Muscle of leg (tissue), 11 donors: ENCODE data around the gene MTHFS. TPM values are rescaled to one million over a fixed set of nuclear protein-coding genes. Genes with fewer than 3 reads are reported as not detected.
A peak's percentile ranks its signal among the peaks of the same experiment; 100 is the strongest.

Experiments
- DNase-seq: peaks from one replicate; pipeline ENCODE4 v3.0.0; 2013
- H3K27ac ChIP-seq: one replicate; pipeline ENCODE4 v1.5.1; 2013; ENCODE audit warnings: mild to moderate bottlenecking, low read length, control low read depth
- H3K27me3 ChIP-seq: one replicate; pipeline ENCODE4 v1.6.1; 2013; ENCODE audit warnings: low read length; ENCODE audit not compliant: control insufficient read depth, insufficient read depth
- H3K36me3 ChIP-seq: one replicate; pipeline ENCODE4 v1.6.1; 2013; ENCODE audit warnings: low read length; ENCODE audit not compliant: control insufficient read depth, insufficient read depth
- H3K4me1 ChIP-seq: one replicate; pipeline ENCODE4 v1.6.1; 2013; ENCODE audit warnings: low read length; ENCODE audit not compliant: control insufficient read depth, insufficient read depth
- H3K4me3 ChIP-seq: one replicate; pipeline ENCODE4 v1.5.1; 2013; ENCODE audit warnings: low read length, control low read depth
- H3K9me3 ChIP-seq: replicated peaks from 2 replicates; pipeline ENCODE4 v1.6.1; 2013; ENCODE audit warnings: low read depth, low read length; ENCODE audit not compliant: control insufficient read depth
- WGBS: methylation state at CpG from one replicate; pipeline ENCODE4 v1.1.5; 2013; ENCODE audit warnings: missing lambda C conversion rate; ENCODE audit not compliant: insufficient coverage; 5-methylcytosine and 5-hydroxymethylcytosine counted together
- polyA plus RNA-seq, 8 donors: library from polyadenylated mRNA; unstranded; fragments of 120-200 nt; gene quantifications; one replicate each; pipeline versions ENCODE4 v1.2.1 to v1.2.3, GENCODE V29; 2013; ENCODE audit warnings: inconsistent platforms in 1 of 8, low replicate concordance in 1 of 8; ENCODE audit not compliant: insufficient read length in 8 of 8, insufficient read depth in 1 of 8
- total RNA-seq: library from RNA; stranded (reverse); fragments of 120-200 nt; gene quantifications from one replicate; pipeline ENCODE4 v1.2.4, GENCODE V29; 2013

Gene MTHFS
- total and polyA plus RNA-seq, 9 donors = 12.4 to 22.0 (median 19.1) TPM

DNA sequence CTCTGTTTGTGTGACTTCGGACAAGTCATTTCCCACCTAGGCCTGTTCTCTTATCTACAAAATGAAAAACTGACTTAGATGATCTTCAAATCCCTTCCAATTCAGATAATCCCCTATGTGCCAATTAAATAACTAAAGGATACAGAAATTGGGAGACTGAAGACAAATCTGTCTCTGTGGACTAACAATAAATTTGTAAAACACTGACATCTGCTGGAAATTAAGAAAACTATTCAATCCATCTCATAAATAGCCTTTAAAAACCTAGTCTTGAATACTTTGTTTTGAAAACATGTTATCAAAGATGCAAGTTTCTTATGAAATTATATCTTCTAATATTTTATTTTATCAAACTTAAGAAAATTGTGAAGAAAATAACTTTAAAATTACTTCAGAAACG lies 38.3 kb downstream of the MTHFS start:
- Histone ChIP-seq H3K36me3 (no peaks in the 10 kb centered on the region), H3K27ac (no peak overlapping the region), H3K27me3 (no peaks in the 10 kb centered on the region), H3K4me1 (no peaks in the 10 kb centered on the region), H3K4me3 (no peak overlapping the region), H3K9me3 (no peaks in the 10 kb centered on the region)
- no peak for DNase-seq
- no CpG with 5 or more reads among the region's 2 CpGs for WGBS

DNA sequence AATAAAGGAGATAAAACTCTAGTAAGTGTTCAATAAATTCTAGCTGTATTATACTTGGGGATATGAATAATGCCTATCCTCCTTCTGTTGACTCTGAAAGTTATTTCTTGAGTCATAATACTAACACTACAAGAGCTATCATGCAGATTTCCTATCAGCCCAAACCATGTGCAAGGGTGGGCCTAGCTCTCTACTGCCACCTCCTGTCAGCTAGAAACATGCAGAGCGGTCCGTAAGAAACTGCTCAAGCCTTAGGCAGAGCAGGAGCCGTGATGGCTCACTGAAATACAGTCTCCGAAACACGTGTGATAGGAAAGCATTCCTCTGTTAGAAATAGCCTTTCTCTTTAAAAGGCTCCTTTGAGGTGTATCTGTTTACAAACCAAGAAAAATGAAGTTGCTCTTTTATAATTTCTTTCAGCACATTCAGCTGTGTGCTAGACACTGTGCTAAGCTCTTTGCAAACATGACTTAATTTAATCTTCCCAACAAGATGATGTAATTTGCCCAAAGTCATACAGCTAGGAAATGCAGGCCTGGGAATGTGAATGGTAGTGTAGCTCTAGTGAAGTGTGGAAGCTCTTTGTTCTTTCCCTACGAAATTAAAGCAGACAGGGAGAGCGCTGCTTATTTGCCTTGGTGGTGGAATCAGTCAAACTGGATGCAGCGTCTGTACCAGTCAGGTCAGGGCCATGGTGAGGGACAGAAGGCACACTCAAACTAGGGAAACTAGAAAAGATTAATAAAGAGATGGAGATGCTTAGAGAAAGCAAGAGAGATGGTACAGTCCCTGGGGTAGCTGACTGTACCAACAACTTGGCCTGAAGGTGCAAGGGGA lies 43.1 kb downstream of the MTHFS start:
- peak; percentile 81 for DNase-seq
- no peaks in the 10 kb centered on the region for H3K27me3 ChIP-seq
- no peak overlapping the region for H3K4me3 ChIP-seq
- no peaks in the 10 kb centered on the region for H3K36me3 ChIP-seq
- 95% methylated on average over 3 of the region's 8 CpGs for WGBS
- H3K9me3 ChIP-seq = no peaks in the 10 kb centered on the region
- no peak overlapping the region for H3K27ac ChIP-seq
- no peaks in the 10 kb centered on the region for H3K4me1 ChIP-seq

DNA sequence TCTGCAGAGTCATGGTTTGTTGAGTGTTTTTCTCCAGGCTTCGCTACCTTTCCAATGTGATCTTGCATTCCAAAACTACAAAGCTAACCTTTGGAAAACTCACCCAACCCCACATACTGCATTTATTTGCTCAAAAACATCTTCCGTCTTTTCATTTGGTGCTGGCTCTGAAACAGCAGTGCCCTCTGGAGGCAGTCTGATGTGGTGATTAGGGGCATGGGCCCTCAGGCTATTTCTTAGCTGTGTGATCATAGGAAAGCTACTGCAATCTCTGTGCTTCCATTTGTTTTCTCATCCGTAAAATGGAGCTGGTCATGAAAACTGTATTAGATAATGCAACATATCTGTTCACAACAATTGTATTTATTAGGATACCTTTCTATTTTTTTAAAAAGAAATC lies 47.0 kb downstream of the MTHFS start:
- Histone ChIP-seq H3K27ac (no peak overlapping the region), H3K9me3 (no peaks in the 10 kb centered on the region), H3K4me3 (no peak overlapping the region), H3K4me1 (no peaks in the 10 kb centered on the region), H3K36me3 (no peaks in the 10 kb centered on the region), H3K27me3 (no peaks in the 10 kb centered on the region)
- 100% methylated on average over 1 of the region's 3 CpGs for WGBS
- DNase-seq = peak; percentile 14

DNA sequence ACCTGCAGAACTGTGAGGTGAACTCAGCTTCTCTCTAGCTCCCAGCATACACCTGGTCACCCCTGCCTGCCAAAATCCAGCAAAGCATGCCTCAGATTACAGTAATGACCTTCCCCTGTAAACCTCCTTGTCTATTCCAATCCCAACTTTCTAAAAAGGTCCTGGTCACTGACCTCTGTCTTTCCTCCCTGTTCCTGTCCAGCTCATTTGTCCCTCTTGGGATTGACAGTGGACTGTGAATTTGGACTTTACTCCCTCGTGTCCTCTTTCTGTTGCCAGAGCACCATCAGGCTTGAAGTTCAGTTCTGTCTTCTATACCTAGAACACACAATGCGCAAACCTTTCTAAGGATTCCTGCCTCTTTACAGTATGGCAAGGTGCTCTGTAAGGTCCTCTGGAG lies 50.3 kb downstream of the MTHFS start:
- H3K4me3 ChIP-seq = no peak overlapping the region
- DNase-seq = no peak
- H3K27me3 ChIP-seq = no peaks in the 10 kb centered on the region
- no peaks in the 10 kb centered on the region for H3K9me3 ChIP-seq
- H3K27ac ChIP-seq = no peak overlapping the region
- no peaks in the 10 kb centered on the region for H3K4me1 ChIP-seq
- WGBS = no CpG with 5 or more reads among the region's 2 CpGs
- H3K36me3 ChIP-seq = no peaks in the 10 kb centered on the region

DNA sequence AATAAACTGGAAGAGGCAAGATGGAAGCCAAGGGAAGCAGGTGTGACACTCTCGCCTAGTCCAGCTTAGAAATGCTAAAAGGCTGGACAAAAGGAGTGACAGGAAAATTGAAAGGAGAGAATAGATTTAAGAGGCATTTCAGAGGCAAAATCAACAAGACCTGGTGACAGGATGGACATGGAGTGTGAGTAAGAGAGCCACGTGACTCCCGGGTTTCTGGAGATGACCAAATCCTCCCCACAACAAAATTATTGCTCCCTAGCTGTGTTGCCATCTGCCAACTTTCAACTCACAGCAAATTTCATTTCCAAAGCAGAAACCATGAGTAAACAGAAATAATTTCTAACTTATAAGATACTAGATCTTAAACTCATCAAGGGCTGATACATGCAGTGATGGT lies 52.6 kb downstream of the MTHFS start:
- Histone ChIP-seq H3K27ac (no peak overlapping the region), H3K27me3 (no peaks in the 10 kb centered on the region), H3K4me3 (no peak overlapping the region), H3K9me3 (no peaks in the 10 kb centered on the region), H3K36me3 (no peaks in the 10 kb centered on the region), H3K4me1 (no peaks in the 10 kb centered on the region)
- WGBS = 94% methylated on average over 1 of the region's 3 CpGs
- DNase-seq = no peak

DNA sequence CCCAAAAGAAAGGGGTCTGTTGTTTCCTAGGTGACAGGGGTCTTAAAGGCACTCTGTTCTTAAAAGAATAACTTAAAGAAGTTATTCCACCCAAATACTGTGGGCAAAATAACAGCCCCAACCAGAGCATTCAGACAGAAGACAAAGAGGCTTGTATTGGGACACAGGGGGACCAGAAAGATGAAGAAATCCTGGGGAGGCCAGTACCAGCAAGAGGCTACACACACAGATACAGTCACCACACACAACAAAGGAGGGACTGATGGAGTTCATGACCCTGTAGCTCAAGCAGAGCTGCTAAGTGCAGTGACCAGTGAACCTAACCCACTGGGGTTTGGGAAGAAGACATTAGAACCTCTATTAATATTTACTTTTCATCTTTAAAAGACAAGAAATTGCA lies 59.0 kb downstream of the MTHFS start:
- Histone ChIP-seq H3K4me1 (no peaks in the 10 kb centered on the region), H3K27me3 (no peaks in the 10 kb centered on the region), H3K36me3 (peaks cover 5% of the 10 kb centered on the region), H3K4me3 (no peak overlapping the region), H3K9me3 (no peaks in the 10 kb centered on the region), H3K27ac (no peak overlapping the region)
- DNase-seq = no peak

DNA sequence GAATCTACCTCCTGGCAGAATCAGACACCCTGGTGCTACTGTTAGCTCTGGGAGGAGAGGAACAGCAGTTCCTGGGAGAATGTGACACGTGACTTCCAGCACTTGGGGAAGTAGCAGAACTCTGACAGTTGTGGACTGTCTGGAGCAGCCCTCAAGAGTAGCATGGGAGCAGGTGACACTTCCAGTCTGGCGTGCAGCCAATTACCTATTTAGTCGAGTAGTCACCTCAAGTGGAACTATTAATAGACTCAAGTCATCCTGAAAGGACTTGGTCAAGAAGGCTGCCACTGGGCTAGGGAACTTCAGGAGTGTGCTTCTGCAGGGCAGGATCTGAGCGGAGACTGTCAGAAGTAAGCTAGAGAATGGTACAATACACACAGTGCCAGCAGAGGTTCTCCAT lies 62.3 kb downstream of the MTHFS start:
- Histone ChIP-seq H3K27me3 (no peaks in the 10 kb centered on the region), H3K4me1 (no peaks in the 10 kb centered on the region), H3K4me3 (no peak overlapping the region), H3K27ac (no peak overlapping the region), H3K9me3 (no peaks in the 10 kb centered on the region), H3K36me3 (peaks cover 11% of the 10 kb centered on the region)
- 57% methylated on average over 3 of the region's 4 CpGs for WGBS
- DNase-seq = peak; percentile 53

DNA sequence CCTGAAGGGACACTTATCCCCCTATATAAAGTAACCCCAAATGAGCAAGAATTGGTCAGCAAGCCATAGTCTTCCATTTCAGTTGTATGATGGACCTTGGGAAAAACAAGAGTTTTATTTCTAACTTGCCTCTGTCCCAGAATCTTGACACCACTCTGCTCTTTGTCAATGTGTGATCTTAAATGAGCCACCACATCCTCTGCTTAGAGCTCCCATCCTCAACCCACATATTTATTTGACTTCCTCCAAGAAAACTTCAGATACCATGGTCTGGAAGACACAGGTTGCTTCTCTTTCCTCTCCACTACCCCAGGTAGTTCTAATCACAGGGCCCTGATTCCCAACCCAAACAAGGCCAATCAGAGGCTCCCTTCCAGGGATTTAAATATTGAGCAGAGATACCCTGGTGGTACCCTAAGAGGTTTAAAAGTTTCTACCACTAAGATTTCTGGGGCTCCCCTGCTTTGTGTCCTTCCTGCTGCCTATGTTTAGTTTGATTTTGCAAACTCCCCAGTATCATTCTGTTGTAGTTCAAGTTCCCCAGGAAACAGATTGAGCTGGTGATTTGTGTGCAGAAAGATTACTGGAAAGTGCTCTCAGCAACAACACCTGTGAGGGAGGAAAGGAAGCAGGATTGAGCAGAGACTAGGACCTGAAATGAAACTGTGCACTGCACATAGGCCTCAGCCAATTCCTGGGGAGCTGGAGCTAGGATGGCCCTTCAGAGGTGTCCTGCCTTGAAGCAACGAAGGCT lies 64.3 kb downstream of the MTHFS start:
- Histone ChIP-seq H3K4me1 (no peaks in the 10 kb centered on the region), H3K4me3 (no peak overlapping the region), H3K9me3 (no peaks in the 10 kb centered on the region), H3K27ac (no peak overlapping the region), H3K36me3 (peaks cover 9% of the 10 kb centered on the region), H3K27me3 (no peaks in the 10 kb centered on the region)
- no peak for DNase-seq
- WGBS = 100% methylated on average over 1 of the region's 1 CpG

DNA sequence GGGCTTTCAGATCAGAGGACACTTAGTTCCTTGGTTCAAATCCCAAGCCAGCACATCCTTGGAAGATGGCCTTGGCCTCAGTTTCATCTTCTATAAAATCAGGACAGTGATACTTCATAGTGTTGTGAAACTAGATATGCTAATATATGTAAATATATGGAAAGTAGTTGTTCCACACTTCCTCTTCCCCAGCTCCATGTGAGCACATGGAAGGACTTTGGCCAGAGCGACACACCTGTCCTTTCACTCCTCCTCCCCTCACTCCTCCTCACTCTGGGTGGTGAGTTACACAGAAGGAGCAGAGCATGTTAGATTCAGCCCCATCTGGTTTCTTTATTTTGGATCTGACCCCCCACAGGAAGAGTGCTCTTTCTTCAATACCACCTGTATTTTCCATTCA lies 65.2 kb downstream of the MTHFS start:
- Histone ChIP-seq H3K36me3 (peaks cover 9% of the 10 kb centered on the region), H3K9me3 (no peaks in the 10 kb centered on the region), H3K27me3 (no peaks in the 10 kb centered on the region), H3K27ac (no peak overlapping the region), H3K4me3 (no peak overlapping the region), H3K4me1 (no peaks in the 10 kb centered on the region)
- no peak for DNase-seq
- WGBS = no CpG with 5 or more reads among the region's 1 CpG

DNA sequence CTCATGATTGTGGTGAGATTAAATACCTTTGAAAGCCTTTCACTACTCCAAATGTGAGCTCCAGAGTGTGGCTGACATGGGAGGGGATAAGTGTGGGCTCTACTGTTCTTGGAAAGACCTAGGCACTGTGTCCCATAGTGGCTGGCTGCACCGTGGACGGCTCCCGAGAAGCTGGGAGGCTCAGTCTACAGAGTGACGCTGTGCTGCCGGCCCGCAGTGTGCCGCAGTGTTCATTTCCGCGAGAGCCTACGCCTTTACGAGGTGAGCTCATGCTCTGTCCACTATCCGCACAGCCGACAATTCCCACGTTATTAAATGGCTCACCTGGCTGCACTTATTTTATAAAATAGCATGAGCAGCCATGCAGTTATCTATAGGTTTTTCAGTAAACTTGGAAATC lies 66.9 kb downstream of the MTHFS start:
- WGBS = 91% methylated on average over 11 of the region's 14 CpGs
- Histone ChIP-seq H3K4me3 (no peak overlapping the region), H3K4me1 (no peaks in the 10 kb centered on the region), H3K27ac (no peak overlapping the region), H3K27me3 (no peaks in the 10 kb centered on the region), H3K36me3 (peaks cover 7% of the 10 kb centered on the region), H3K9me3 (no peaks in the 10 kb centered on the region)
- DNase-seq = no peak
